H1 (cell line): ENCODE results near the gene GRIA4. TPM values are rescaled to one million over a fixed set of nuclear protein-coding genes. Genes with fewer than 3 reads are reported as not detected.

Experiments used
- CTCF ChIA-PET: fragments of 300-600 bp; sonication (Branson Sonifier 250); formaldehyde crosslinking; loops from one replicate; lab custom pipeline; 2021; ENCODE audit not compliant: partially characterized antibody; lab: Charles Lee
- POLR2A ChIA-PET: fragments of 300-600 bp; sonication (Branson Sonifier 250); formaldehyde crosslinking; loops from one replicate; lab custom pipeline; 2021; ENCODE audit warnings: inconsistent platforms; ENCODE audit not compliant: partially characterized antibody; lab: Charles Lee
- DNase-seq, 2 experiments: peaks; one replicate each; pipeline versions ENCODE4 v3.0.0 to v3.0.0-alpha.2; 2010 to 2022; ENCODE audit warnings: low spot score in 2 of 2, low read depth in 1 of 2, mixed read lengths in 1 of 2
- FAIRE-seq: peaks from 2 replicates; lab custom pipeline; 2011; peaks lifted over from hg19 to GRCh38; lab: Jason Lieb, UNC
- H2AFZ ChIP-seq: 2 replicates; pipeline ENCODE4 v1.8.1; 2012; ENCODE audit warnings: low read length, inconsistent platforms
- H2AK5ac ChIP-seq: 2 replicates; pipeline ENCODE4 v1.6.1; 2013; ENCODE audit warnings: low read depth, low read length
- H2BK120ac ChIP-seq: replicated peaks from 2 replicates; pipeline ENCODE3; 2013; ENCODE audit warnings: low read depth, low read length, inconsistent platforms
- H2BK12ac ChIP-seq: 2 replicates; pipeline ENCODE4 v1.6.1; 2013; ENCODE audit warnings: low read depth, low read length
- H2BK15ac ChIP-seq: 2 replicates; pipeline ENCODE4 v1.6.1; 2013; ENCODE audit warnings: low read length
- H2BK20ac ChIP-seq: 2 replicates; pipeline ENCODE4 v1.6.1; 2013; ENCODE audit warnings: low read length
- H2BK5ac ChIP-seq: 2 replicates; pipeline ENCODE4 v1.6.1; 2013; ENCODE audit warnings: low read depth, low read length
- H3K14ac ChIP-seq: 2 replicates; pipeline ENCODE4 v1.6.1; 2013; ENCODE audit warnings: inconsistent platforms; ENCODE audit not compliant: insufficient read length
- H3K18ac ChIP-seq: 2 replicates; pipeline ENCODE4 v1.6.1; 2013; ENCODE audit warnings: low read length; ENCODE audit errors: extremely low read depth
- H3K23ac ChIP-seq: 2 replicates; pipeline ENCODE4 v1.6.1; 2013; ENCODE audit warnings: inconsistent platforms; ENCODE audit not compliant: insufficient read length
- H3K23me2 ChIP-seq: 2 replicates; pipeline ENCODE4 v1.6.1; 2013; ENCODE audit warnings: low read depth, low read length
- H3K27ac ChIP-seq: 2 replicates; pipeline ENCODE4 v1.6.1; 2011; ENCODE audit warnings: low read depth, low read length, inconsistent platforms
- H3K27me3 ChIP-seq, 4 experiments: replicated peaks in 1 of 4; 1 replicate in 1 of 4; 2 replicates in 3 of 4; pipeline versions ENCODE4 v1.6.1 to v1.8.1; 2011 to 2013; ENCODE audit warnings: low read length in 3 of 4, mild to moderate bottlenecking in 3 of 4, inconsistent platforms in 2 of 4, mixed read lengths in 2 of 4, moderate library complexity in 1 of 4; ENCODE audit not compliant: control insufficient read depth in 3 of 4, insufficient read depth in 3 of 4; ENCODE audit errors: extremely low read depth in 1 of 4
- H3K36me3 ChIP-seq, 4 experiments: 2 replicates each; pipeline versions ENCODE4 v1.6.1 to v1.8.1; 2011 to 2013; ENCODE audit warnings: mild to moderate bottlenecking in 4 of 4, low read length in 3 of 4, moderate library complexity in 2 of 4, control low read depth in 1 of 4, inconsistent platforms in 1 of 4; ENCODE audit not compliant: insufficient read depth in 4 of 4, control insufficient read depth in 2 of 4
- H3K4ac ChIP-seq: replicated peaks from 2 replicates; pipeline ENCODE3; 2013; ENCODE audit warnings: low read length, low read depth, mixed read lengths, inconsistent platforms; ENCODE audit not compliant: insufficient read length
- H3K4me1 ChIP-seq, 4 experiments: replicated peaks in 1 of 4; 1 replicate in 1 of 4; 2 replicates in 3 of 4; pipeline versions ENCODE4 v1.6.1 to v1.8.1; 2011 to 2013; ENCODE audit warnings: low read length in 3 of 4, inconsistent platforms in 2 of 4, mixed read lengths in 1 of 4; ENCODE audit not compliant: insufficient read depth in 4 of 4, control insufficient read depth in 3 of 4
- H3K4me2 ChIP-seq, 2 experiments: 2 replicates each; pipeline versions ENCODE4 v1.6.1 to v1.8.1; 2011 to 2013; ENCODE audit warnings: low read depth in 2 of 2, low read length in 2 of 2, control low read depth in 1 of 2, inconsistent platforms in 1 of 2, mild to moderate bottlenecking in 1 of 2; ENCODE audit not compliant: insufficient read depth in 1 of 2
- H3K4me3 ChIP-seq, 4 experiments: fragments of 200-600, 300-600 bp in 1 of 4; sonication (generic), shearing (Covaris generic), sonication (Bioruptor Twin) in 1 of 4; 2 replicates each; pipeline versions ENCODE4 v1.5.1 to v1.8.1; 2011 to 2016; ENCODE audit warnings: low read length in 4 of 4, low read depth in 3 of 4, control low read depth in 2 of 4, inconsistent platforms in 2 of 4, mild to moderate bottlenecking in 2 of 4, mixed read lengths in 1 of 4, moderate library complexity in 1 of 4; ENCODE audit not compliant: insufficient read depth in 2 of 4; ENCODE audit errors: extremely low read depth in 1 of 4
- H3K56ac ChIP-seq: replicated peaks from 2 replicates; pipeline ENCODE3; 2013; ENCODE audit warnings: low read depth, mild to moderate bottlenecking, mixed read lengths, low read length, inconsistent platforms; ENCODE audit not compliant: insufficient read length
- H3K79me1 ChIP-seq: 2 replicates; pipeline ENCODE4 v1.6.1; 2013; ENCODE audit warnings: low read depth, low read length, control low read depth
- H3K79me2 ChIP-seq, 2 experiments: 2 replicates each; pipeline versions ENCODE4 v1.6.1 to v1.8.1; 2012 to 2013; ENCODE audit warnings: low read length in 2 of 2, mild to moderate bottlenecking in 2 of 2, inconsistent platforms in 1 of 2; ENCODE audit not compliant: insufficient read depth in 2 of 2, control insufficient read depth in 1 of 2
- H3K9ac ChIP-seq, 4 experiments: replicated peaks in 1 of 4; 1 replicate in 1 of 4; 2 replicates in 3 of 4; pipeline versions ENCODE4 v1.6.1 to v1.8.1; 2011 to 2013; ENCODE audit warnings: low read depth in 3 of 4, low read length in 3 of 4, control low read depth in 2 of 4, mild to moderate bottlenecking in 2 of 4, moderate library complexity in 2 of 4, inconsistent platforms in 1 of 4; ENCODE audit errors: extremely low read depth in 1 of 4
- H3K9me3 ChIP-seq, 2 experiments: 2 replicates each; pipeline versions ENCODE4 v1.6.1 to v1.8.1; 2012 to 2013; ENCODE audit warnings: mild to moderate bottlenecking in 2 of 2, moderate library complexity in 2 of 2, control low read depth in 1 of 2, inconsistent platforms in 1 of 2, low read depth in 1 of 2, low read length in 1 of 2, mixed read lengths in 1 of 2; ENCODE audit not compliant: insufficient read depth in 2 of 2
- H4K20me1 ChIP-seq, 2 experiments: replicated peaks in 1 of 2; 2 replicates each; pipeline versions ENCODE3 to v1.8.1; 2011 to 2013; ENCODE audit warnings: inconsistent platforms in 2 of 2, low read length in 2 of 2, mild to moderate bottlenecking in 1 of 2; ENCODE audit not compliant: insufficient read depth in 2 of 2, control insufficient read depth in 1 of 2
- H4K5ac ChIP-seq: 2 replicates; pipeline ENCODE4 v1.6.1; 2013; ENCODE audit warnings: low read length, low read depth, mixed read lengths, inconsistent platforms; ENCODE audit not compliant: insufficient read length
- H4K8ac ChIP-seq: 2 replicates; pipeline ENCODE4 v1.8.0; 2013; ENCODE audit warnings: mild to moderate bottlenecking, moderate library complexity, low read length, inconsistent platforms; ENCODE audit not compliant: insufficient read depth; ENCODE audit errors: extremely low read depth
- H4K91ac ChIP-seq: replicated peaks from 2 replicates; pipeline ENCODE3; 2013; ENCODE audit warnings: low read length, mixed read lengths, inconsistent platforms; ENCODE audit not compliant: insufficient read length
- ATF2 ChIP-seq: IDR thresholded peaks from 2 replicates; pipeline ENCODE4 v1.6.1; 2012; ENCODE audit warnings: low read length, inconsistent platforms
- CEBPB ChIP-seq: IDR thresholded peaks from 2 replicates; pipeline ENCODE4 v1.6.1; 2012; ENCODE audit warnings: low read depth, low read length
- WGBS, 2 experiments: shearing (Covaris generic) in 1 of 2; methylation state at CpG; one replicate each; pipeline versions ENCODE4 v1.1.6 to v1.1.7; 2013 to 2015; ENCODE audit warnings: low lambda C conversion rate in 2 of 2, mixed read lengths in 2 of 2, inconsistent platforms in 1 of 2, low coverage in 1 of 2, missing lambda C conversion rate in 1 of 2; ENCODE audit not compliant: insufficient replicate concordance in 2 of 2, insufficient coverage in 1 of 2, insufficient read length in 1 of 2; ENCODE audit errors: extremely low coverage in 1 of 2, missing lambda C conversion rate in 1 of 2; 5-methylcytosine and 5-hydroxymethylcytosine counted together
- polyA plus RNA-seq, 7 experiments: library from polyadenylated mRNA; depleted of rRNA in 3 of 7; stranded (reverse) in 5 of 7; unstranded in 2 of 7; fragments of >200 nt in 5 of 7; fragments of 200-250 nt in 2 of 7; gene quantifications; 1 replicate in 5 of 7; 2 replicates in 1 of 7; 4 replicates in 1 of 7; pipeline versions ENCODE4 v1.2.1 to v1.2.3, GENCODE V29; 2011 to 2013; ENCODE audit warnings: missing spikeins in 2 of 7, mixed read lengths in 2 of 7
- total RNA-seq: library from RNA; stranded (reverse); fragmentation: NEBNext Ultra II Directional; extraction: Animal tissue kit (Norgen Biotek cat#: 25700); gene quantifications from 2 replicates; pipeline ENCODE4 v1.2.1, GENCODE V29; 2021

GRIA4 gene
- total and polyA plus RNA-seq, 2 of the 8 experiments (the other 6 are each of a cell fraction or from before 2014, with no cell fraction given), result 12.5 to 21.8 TPM

- Histone ChIP-seq H3K4me1 (peaks cover 3 to 13% (median 6%) of the 10 kb centered on the region in 4 experiments; a peak in 4 of 7 replicates), H3K56ac (peak overlapping the region; percentile 52), H4K5ac (no peak overlapping the region), H2BK120ac (no peak overlapping the region), H3K27me3 (peaks cover 0 to 19% (median 5%) of the 10 kb centered on the region in 4 experiments; a peak in 5 of 7 replicates), H2BK5ac (peak overlapping the region; percentile 37; the same call in 1 of the 2 replicates), H3K4me2 (peak overlapping the region; percentile 95 to 97), H3K27ac (no peak overlapping the region), H4K91ac (no peak overlapping the region), H2BK12ac (peak overlapping the region; percentile 83), H3K14ac (no peak overlapping the region), H3K23me2 (peaks cover 18% of the 10 kb centered on the region; the same call in 1 of the 2 replicates), H3K79me2 (peaks cover 0 to 12% of the 10 kb centered on the region in 2 experiments; a peak in 2 of 4 replicates), H3K4me3 (peak overlapping the region; percentile 61 to 85 (median 76)), H3K9ac (peak overlapping the region; percentile 15 to 80 (median 50); a peak in 5 of 7 replicates), H3K9me3 (no peaks in the 10 kb centered on the region), H3K18ac (no peak overlapping the region), H3K79me1 (no peaks in the 10 kb centered on the region), H3K36me3 (no peaks in the 10 kb centered on the region; a peak in 1 of 8 replicates), H4K20me1 (no peaks in the 10 kb centered on the region), H3K4ac (no peak overlapping the region), H2AFZ (peak overlapping the region; percentile 95), H3K23ac (no peak overlapping the region), H2AK5ac (no peak overlapping the region), H2BK20ac (no peak overlapping the region), H2BK15ac (0 out of 2 replicates have a peak overlapping the region, but pooled peaks have one; percentile 76), H4K8ac (no peak overlapping the region)
- DNase-seq (no peak), FAIRE-seq (no peak)
- WGBS, 2 experiments, result 4% methylated on average over 17 of the region's 21 CpGs; no CpG with 5 or more reads in 1 of the 2 experiments
- POLR2A ChIA-PET, result interaction anchor here (0.9 to 1.2 kb wide), 2 partner anchors 11 to 25 kb away, joined by 4 read pairs; no protein-coding TSS in a partner anchor
- CTCF ChIA-PET, result interaction anchor here (0.5 to 1.4 kb wide), 6 partner anchors 16 to 451 kb away, joined by 3 to 8 read pairs (median 4); no protein-coding TSS in a partner anchor
- TF ChIP-seq ATF2 (no peak), CEBPB (no peak)
Measured at GRCh38 chr11:105610871-105611571, 1.1 kb downstream of the GRIA4 start.
